CD4-positive, alpha-beta T cell (primary cell): ENCODE results near the gene TM4SF4. TPM values are rescaled to one million over a fixed set of nuclear protein-coding genes. Genes with fewer than 3 reads are reported as not detected.

Experiments
- ATAC-seq: fragments of 200-7000 bp; cut with Tn5 transposase; one replicate; pipeline ENCODE4 v1.10.0; 2022; ENCODE audit warnings: mild to moderate bottlenecking; ENCODE audit not compliant: poor library complexity
- CTCF ChIA-PET: fragments of 350-600 bp; sonication (Branson Sonifier 250); formaldehyde crosslinking; loops from one replicate; lab custom pipeline; 2021; ENCODE audit warnings: antibody characterized with exemption, inconsistent platforms; lab: Charles Lee
- POLR2A ChIA-PET: fragments of 350-600 bp; sonication (Branson Sonifier 250); formaldehyde crosslinking; loops from one replicate; lab custom pipeline; 2021; ENCODE audit warnings: antibody characterized with exemption, inconsistent platforms; lab: Charles Lee
- DNase-seq, 14 experiments: peaks; one replicate each; pipeline ENCODE4 v3.0.0-alpha.2; 2013 to 2020; ENCODE audit warnings: mixed read lengths in 2 of 14
- H3K27ac ChIP-seq, 2 donors: one replicate each; pipeline versions ENCODE4 v1.5.1 to v1.7.0; 2013; ENCODE audit warnings: low read length in 2 of 2, low read depth in 1 of 2, mild to moderate bottlenecking in 1 of 2
- H3K27me3 ChIP-seq, 2 experiments: 1 replicate in 1 of 2; 2 replicates in 1 of 2; pipeline versions ENCODE4 v1.6.1 to v1.7.0; 2013; ENCODE audit warnings: low read length in 2 of 2, control low read depth in 1 of 2, mild to moderate bottlenecking in 1 of 2, moderate library complexity in 1 of 2; ENCODE audit not compliant: insufficient read depth in 2 of 2, control insufficient read depth in 1 of 2
- H3K36me3 ChIP-seq: one replicate; pipeline ENCODE4 v1.6.1; 2013; ENCODE audit warnings: low read length, control low read depth; ENCODE audit not compliant: insufficient read depth
- H3K4me1 ChIP-seq: one replicate; pipeline ENCODE4 v1.6.1; 2013; ENCODE audit warnings: low read length, control low read depth; ENCODE audit not compliant: insufficient read depth
- H3K4me3 ChIP-seq: one replicate; pipeline ENCODE4 v1.5.1; 2013; ENCODE audit warnings: mild to moderate bottlenecking, low read length, moderate library complexity
- H3K9me3 ChIP-seq, 2 experiments: 1 replicate in 1 of 2; 2 replicates in 1 of 2; pipeline versions ENCODE4 v1.6.1 to v1.7.0; 2013; ENCODE audit warnings: low read length in 2 of 2, mild to moderate bottlenecking in 2 of 2, control low read depth in 1 of 2, moderate library complexity in 1 of 2; ENCODE audit not compliant: control insufficient read depth in 1 of 2, insufficient read depth in 1 of 2
- H3K27ac Mint-ChIP-seq: one replicate; pipeline ENCODE4 v1.8.0; 2020; ENCODE audit warnings: mixed read lengths
- H3K27me3 Mint-ChIP-seq: one replicate; pipeline ENCODE4 v1.8.0; 2021; ENCODE audit warnings: mixed read lengths
- H3K36me3 Mint-ChIP-seq: one replicate; pipeline ENCODE4 v1.8.0; 2021; ENCODE audit warnings: low read depth, mixed read lengths
- H3K4me1 Mint-ChIP-seq: one replicate; pipeline ENCODE4 v1.8.0; 2021; ENCODE audit warnings: low read depth, mixed read lengths
- H3K4me3 Mint-ChIP-seq: one replicate; pipeline ENCODE4 v1.8.0; 2020; ENCODE audit warnings: mild to moderate bottlenecking, mixed read lengths
- H3K9me3 Mint-ChIP-seq: one replicate; pipeline ENCODE4 v1.8.0; 2020; ENCODE audit warnings: mixed read lengths
- intact Hi-C, 2 experiments: fragments of 100-400 bp; cut with DNase I in 1 of 2; cut with micrococcal nuclease in 1 of 2; formaldehyde crosslinking; loops; one replicate each; pipeline versions ENCODE4 v1.15.1 to v1.9.0; 2023 to 2025; cut with DNase I, micrococcal nuclease
- total RNA-seq, 174 experiments: library from RNA in 2 of 174; stranded (reverse) in 2 of 174; gene quantifications; one replicate each; pipeline ENCODE4 v1.2.3 and lab custom pipeline; 2021 to 2026
- TF ChIP-seq, protein P1 (sequence below): fragments of 200-600 bp; IDR thresholded peaks from one replicate; pipeline ENCODE4 v1.8.0; 2022; ENCODE audit warnings: antibody characterized with exemption, mild to moderate bottlenecking

TM4SF4 gene
- total RNA-seq, 2 experiments from 2014 or later: not detected

DNA sequence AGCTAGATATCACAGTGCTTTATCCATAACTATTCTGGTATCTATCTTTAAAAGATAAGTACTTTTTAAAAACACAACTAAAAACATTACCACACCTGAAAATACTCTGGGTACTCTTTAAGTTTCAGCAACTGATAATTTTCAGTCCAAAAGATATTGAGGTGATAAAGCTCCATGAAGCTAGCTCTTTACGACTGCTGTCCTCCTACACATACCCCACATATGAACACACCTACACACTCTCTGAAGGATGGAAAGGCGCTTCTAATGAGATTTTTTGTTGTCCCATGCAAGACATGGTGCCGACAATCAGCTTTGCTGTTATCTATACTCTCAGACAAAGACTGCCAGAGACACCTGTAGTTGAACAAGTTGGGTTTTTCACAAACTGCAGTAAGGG lies 19.1 kb upstream of the TM4SF4 start:
- peaks cover 9% of the 10 kb centered on the region for H3K27me3 Mint-ChIP-seq
- Histone ChIP-seq H3K36me3 (no peaks in the 10 kb centered on the region), H3K4me3 (no peak overlapping the region), H3K9me3 (peaks cover 11 to 12% of the 10 kb centered on the region in 2 experiments), H3K4me1 (no peaks in the 10 kb centered on the region), H3K27me3 (no peaks in the 10 kb centered on the region), H3K27ac (no peak overlapping the region)
- no peaks in the 10 kb centered on the region for H3K4me1 Mint-ChIP-seq
- no peak overlapping the region for H3K4me3 Mint-ChIP-seq
- DNase-seq (no peak), ATAC-seq (no peak)
- intact Hi-C loops: no loop called here
- H3K9me3 Mint-ChIP-seq: peaks cover 10% of the 10 kb centered on the region
- ChIA-PET POLR2A (no interaction called here), CTCF (no interaction called here)
- H3K27ac Mint-ChIP-seq: no peak overlapping the region
- H3K36me3 Mint-ChIP-seq: no peaks in the 10 kb centered on the region
- TF ChIP-seq, protein P1, sequence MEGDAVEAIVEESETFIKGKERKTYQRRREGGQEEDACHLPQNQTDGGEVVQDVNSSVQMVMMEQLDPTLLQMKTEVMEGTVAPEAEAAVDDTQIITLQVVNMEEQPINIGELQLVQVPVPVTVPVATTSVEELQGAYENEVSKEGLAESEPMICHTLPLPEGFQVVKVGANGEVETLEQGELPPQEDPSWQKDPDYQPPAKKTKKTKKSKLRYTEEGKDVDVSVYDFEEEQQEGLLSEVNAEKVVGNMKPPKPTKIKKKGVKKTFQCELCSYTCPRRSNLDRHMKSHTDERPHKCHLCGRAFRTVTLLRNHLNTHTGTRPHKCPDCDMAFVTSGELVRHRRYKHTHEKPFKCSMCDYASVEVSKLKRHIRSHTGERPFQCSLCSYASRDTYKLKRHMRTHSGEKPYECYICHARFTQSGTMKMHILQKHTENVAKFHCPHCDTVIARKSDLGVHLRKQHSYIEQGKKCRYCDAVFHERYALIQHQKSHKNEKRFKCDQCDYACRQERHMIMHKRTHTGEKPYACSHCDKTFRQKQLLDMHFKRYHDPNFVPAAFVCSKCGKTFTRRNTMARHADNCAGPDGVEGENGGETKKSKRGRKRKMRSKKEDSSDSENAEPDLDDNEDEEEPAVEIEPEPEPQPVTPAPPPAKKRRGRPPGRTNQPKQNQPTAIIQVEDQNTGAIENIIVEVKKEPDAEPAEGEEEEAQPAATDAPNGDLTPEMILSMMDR: no peak

DNA sequence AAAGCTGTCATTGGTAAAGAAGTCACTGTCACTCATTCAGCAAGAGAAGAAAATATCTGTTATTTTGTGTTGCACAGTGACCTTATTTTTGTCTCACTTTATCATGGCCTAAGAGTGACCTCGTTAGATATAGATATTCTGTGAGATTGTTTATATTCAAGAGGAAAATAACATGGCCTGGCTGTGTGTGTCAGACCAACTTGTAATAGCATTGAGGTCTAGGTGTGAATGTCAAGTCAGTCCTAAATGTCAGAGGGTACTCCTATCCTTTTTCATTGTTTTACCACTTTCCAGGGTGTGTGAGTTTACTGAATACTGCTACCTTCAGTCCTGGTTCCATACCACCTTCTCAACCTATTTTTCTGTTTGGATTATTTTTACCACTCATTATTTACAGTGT lies 18.5 kb upstream of the TM4SF4 start:
- no peak overlapping the region for H3K27ac ChIP-seq
- Mint-ChIP-seq H3K27me3 (peaks cover 9% of the 10 kb centered on the region), H3K4me3 (no peak overlapping the region), H3K27ac (no peak overlapping the region), H3K9me3 (peaks cover 10% of the 10 kb centered on the region), H3K36me3 (no peaks in the 10 kb centered on the region), H3K4me1 (no peaks in the 10 kb centered on the region)
- intact Hi-C loops: no loop called here
- POLR2A ChIA-PET: no interaction called here
- no peaks in the 10 kb centered on the region for H3K36me3 ChIP-seq
- no peak for ATAC-seq
- DNase-seq: no peak
- H3K4me1 ChIP-seq: no peaks in the 10 kb centered on the region
- no peak overlapping the region for H3K4me3 ChIP-seq
- peaks cover 11 to 12% of the 10 kb centered on the region in 2 experiments for H3K9me3 ChIP-seq
- CTCF ChIA-PET: no interaction called here
- no peaks in the 10 kb centered on the region for H3K27me3 ChIP-seq
- TF ChIP-seq, protein P1: no peak

DNA sequence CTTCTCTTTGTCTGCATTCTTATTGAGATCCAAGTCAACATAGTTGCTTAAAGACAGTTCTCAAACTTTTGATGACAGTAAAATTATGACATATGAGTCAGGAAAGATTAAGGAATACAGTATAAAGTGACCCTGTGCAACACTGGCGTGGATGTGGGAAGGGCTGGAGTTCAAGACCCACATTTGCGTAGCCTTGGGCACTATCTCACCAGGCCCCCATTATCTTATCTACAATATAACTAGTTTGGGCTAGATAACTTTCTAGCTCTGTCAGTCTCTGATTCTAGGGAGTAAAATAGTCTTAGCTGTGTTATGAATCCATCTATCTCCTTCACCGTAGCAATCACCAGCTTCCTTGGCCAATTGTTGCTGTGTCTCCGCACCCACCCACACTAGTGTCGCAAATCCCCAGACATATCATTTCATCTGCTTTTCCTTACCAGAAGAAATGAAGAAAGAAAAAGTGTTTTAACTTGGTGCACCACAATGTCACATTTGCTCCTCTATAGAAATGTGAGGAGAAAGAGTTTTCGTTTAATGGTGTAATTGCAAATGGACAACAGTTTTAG lies 14.9 kb upstream of the TM4SF4 start:
- no peaks in the 10 kb centered on the region for H3K4me1 Mint-ChIP-seq
- DNase-seq: no peak
- H3K4me3 ChIP-seq: no peak overlapping the region
- intact Hi-C loops: no loop called here
- POLR2A ChIA-PET: no interaction called here
- H3K9me3 Mint-ChIP-seq: no peaks in the 10 kb centered on the region
- CTCF ChIA-PET: interaction anchor here (1.3 kb wide), 1 partner anchor 10 kb away, joined by 3 read pairs; no protein-coding TSS in a partner anchor
- ATAC-seq: no peak
- no peaks in the 10 kb centered on the region for H3K36me3 ChIP-seq
- H3K27ac Mint-ChIP-seq: no peak overlapping the region
- H3K27me3 ChIP-seq: peaks cover 0 to 2% of the 10 kb centered on the region in 2 experiments
- H3K9me3 ChIP-seq: peaks cover 0 to 3% of the 10 kb centered on the region in 2 experiments
- no peaks in the 10 kb centered on the region for H3K36me3 Mint-ChIP-seq
- peaks cover 12% of the 10 kb centered on the region for H3K27me3 Mint-ChIP-seq
- no peak overlapping the region for H3K27ac ChIP-seq
- H3K4me1 ChIP-seq: no peaks in the 10 kb centered on the region
- TF ChIP-seq, protein P1: no peak
- no peak overlapping the region for H3K4me3 Mint-ChIP-seq
